ENCODE measurements around the gene KIAA0930. TPM values are rescaled to one million over a fixed set of nuclear protein-coding genes. Genes with fewer than 3 reads are reported as not detected.
A peak's percentile ranks its signal among the peaks of the same experiment; 100 is the strongest.

KIAA0930 gene
- total RNA-seq, 1 donor = 43.4 TPM

GRCh38 chr22:45233386-45233785 is 7.3 kb downstream of the KIAA0930 start:
- Histone ChIP-seq H4K20me1 (ENCODE audit: insufficient read depth, low read length) (peaks cover 26% of the 10 kb centered on the region), H3K79me2 (ENCODE audit: insufficient read depth, low read length) (peaks cover 15% of the 10 kb centered on the region), H3K4me2 (ENCODE audit: insufficient read depth, low read length) (no peak overlapping the region), H2AFZ (ENCODE audit: low read length) (no peak overlapping the region), H3K36me3 (ENCODE audit: insufficient read depth, low read length) (no peaks in the 10 kb centered on the region), H3K4me1 (ENCODE audit: insufficient read depth, low read length) (no peaks in the 10 kb centered on the region), H3K27ac (ENCODE audit: low read depth, low read length) (no peak overlapping the region), H3K9me3 (ENCODE audit: low read depth, low read length) (no peaks in the 10 kb centered on the region), H3K27me3 (ENCODE audit: insufficient read depth, low read length) (no peaks in the 10 kb centered on the region), H3K4me3 (ENCODE audit: insufficient read depth, low read length) (no peak overlapping the region)
- TF ChIP-seq CTCF (IDR thresholded peaks at IDR 0.05; ENCODE audit: extremely low read depth, low read depth, low read length) = no peak
- peak; percentile 44 for DNase-seq (ENCODE audit: insufficient read length, low spot score, missing footprints)

GRCh38 chr22:45231293-45231692 is 9.4 kb downstream of the KIAA0930 start:
- H3K4me3 ChIP-seq (ENCODE audit: insufficient read depth, low read length) = no peak overlapping the region
- H3K36me3 ChIP-seq (ENCODE audit: insufficient read depth, low read length) = no peaks in the 10 kb centered on the region
- no peaks in the 10 kb centered on the region for H3K27me3 ChIP-seq (ENCODE audit: insufficient read depth, low read length)
- no peaks in the 10 kb centered on the region for H3K9me3 ChIP-seq (ENCODE audit: low read depth, low read length)
- H3K4me1 ChIP-seq (ENCODE audit: insufficient read depth, low read length) = peaks cover 6% of the 10 kb centered on the region
- DNase-seq (ENCODE audit: insufficient read length, low spot score, missing footprints) = peak; percentile 72
- no peak overlapping the region for H3K27ac ChIP-seq (ENCODE audit: low read depth, low read length)
- H3K79me2 ChIP-seq (ENCODE audit: insufficient read depth, low read length) = peaks cover 7% of the 10 kb centered on the region
- no peak for TF ChIP-seq CTCF (IDR thresholded peaks at IDR 0.05; ENCODE audit: extremely low read depth, low read depth, low read length)
- H3K4me2 ChIP-seq (ENCODE audit: insufficient read depth, low read length) = no peak overlapping the region
- H2AFZ ChIP-seq (ENCODE audit: low read length) = no peak overlapping the region
- peaks cover 18% of the 10 kb centered on the region for H4K20me1 ChIP-seq (ENCODE audit: insufficient read depth, low read length)

- DNase-seq (ENCODE audit: insufficient read length, low spot score, missing footprints) = peak; percentile 81
- Histone ChIP-seq H3K4me3 (ENCODE audit: insufficient read depth, low read length) (no peak overlapping the region), H3K27ac (ENCODE audit: low read depth, low read length) (no peak overlapping the region), H2AFZ (ENCODE audit: low read length) (no peak overlapping the region), H3K9me3 (ENCODE audit: low read depth, low read length) (no peaks in the 10 kb centered on the region), H3K36me3 (ENCODE audit: insufficient read depth, low read length) (no peaks in the 10 kb centered on the region), H4K20me1 (ENCODE audit: insufficient read depth, low read length) (peaks cover 8% of the 10 kb centered on the region), H3K27me3 (ENCODE audit: insufficient read depth, low read length) (no peaks in the 10 kb centered on the region), H3K4me2 (ENCODE audit: insufficient read depth, low read length) (no peak overlapping the region), H3K79me2 (ENCODE audit: insufficient read depth, low read length) (peaks cover 8% of the 10 kb centered on the region), H3K4me1 (ENCODE audit: insufficient read depth, low read length) (peaks cover 9% of the 10 kb centered on the region)
- TF ChIP-seq CTCF (IDR thresholded peaks at IDR 0.05; ENCODE audit: extremely low read depth, low read depth, low read length) = no peak
These were observed 10.5 kb downstream of the KIAA0930 start for GRCh38 chr22:45230026-45230721.

- Histone ChIP-seq H3K27ac (ENCODE audit: low read depth, low read length) (no peak overlapping the region), H3K27me3 (ENCODE audit: insufficient read depth, low read length) (no peaks in the 10 kb centered on the region), H3K36me3 (ENCODE audit: insufficient read depth, low read length) (no peaks in the 10 kb centered on the region), H3K4me1 (ENCODE audit: insufficient read depth, low read length) (peaks cover 9% of the 10 kb centered on the region), H3K9me3 (ENCODE audit: low read depth, low read length) (no peaks in the 10 kb centered on the region), H3K79me2 (ENCODE audit: insufficient read depth, low read length) (peaks cover 18% of the 10 kb centered on the region), H3K4me2 (ENCODE audit: insufficient read depth, low read length) (no peak overlapping the region), H3K4me3 (ENCODE audit: insufficient read depth, low read length) (no peak overlapping the region), H4K20me1 (ENCODE audit: insufficient read depth, low read length) (peaks cover 6% of the 10 kb centered on the region), H2AFZ (ENCODE audit: low read length) (no peak overlapping the region)
- DNase-seq (ENCODE audit: insufficient read length, low spot score, missing footprints) = peak; percentile 65
- TF ChIP-seq CTCF (IDR thresholded peaks at IDR 0.05; ENCODE audit: extremely low read depth, low read depth, low read length) = no peak
These were observed 11.5 kb downstream of the KIAA0930 start for GRCh38 chr22:45229181-45229580.

Measured in osteoblast (primary cell).